Heart left ventricle (tissue), 16 donors: ENCODE results near the gene ATP5F1C. TPM values are rescaled to one million over a fixed set of nuclear protein-coding genes. Genes with fewer than 3 reads are reported as not detected.

Experiments
- ATAC-seq, 4 donors: fragments of 200-7000 bp; cut with Tn5 transposase; one replicate each; pipeline ENCODE4 v1.9.1; 2020 to 2022; ENCODE audit warnings: moderate library complexity in 4 of 4, mild to moderate bottlenecking in 3 of 4, moderate number of reproducible peaks in 1 of 4
- DNase-seq, 5 donors: peaks; one replicate each; pipeline ENCODE4 v3.0.0-alpha.2; 2020
- H3K27ac ChIP-seq, 12 donors: fragments of 200-600 bp; sonication (generic) in 4 of 12; one replicate each; pipeline versions ENCODE4 v1.5.0 to v1.8.0; 2016 to 2022; ENCODE audit warnings: mild to moderate bottlenecking in 2 of 12
- H3K27me3 ChIP-seq, 9 donors: fragments of 200-600 bp; sonication (generic) in 2 of 9; one replicate each; pipeline versions ENCODE4 v1.5.1 to v1.8.0; 2016 to 2022; ENCODE audit warnings: mild to moderate bottlenecking in 3 of 9
- H3K36me3 ChIP-seq, 9 donors: fragments of 200-600 bp; sonication (generic) in 2 of 9; one replicate each; pipeline versions ENCODE4 v1.5.0 to v1.8.0; 2018 to 2022; ENCODE audit warnings: mild to moderate bottlenecking in 2 of 9
- H3K4me1 ChIP-seq, 12 donors: fragments of 200-600 bp; sonication (generic) in 4 of 12; one replicate each; pipeline versions ENCODE4 v1.5.0 to v1.8.0; 2016 to 2022; ENCODE audit warnings: mild to moderate bottlenecking in 3 of 12
- H3K4me3 ChIP-seq, 12 donors: fragments of 200-600 bp; sonication (generic) in 4 of 12; one replicate each; pipeline versions ENCODE4 v1.5.0 to v1.8.0; 2017 to 2022; ENCODE audit warnings: mild to moderate bottlenecking in 9 of 12, moderate library complexity in 4 of 12
- H3K9me3 ChIP-seq, 12 donors: fragments of 200-600 bp; sonication (generic) in 4 of 12; one replicate each; pipeline versions ENCODE4 v1.5.0 to v1.8.0; 2016 to 2022; ENCODE audit warnings: mild to moderate bottlenecking in 1 of 12
- CTCF ChIP-seq, 12 donors: fragments of 200-600 bp; sonication (generic) in 4 of 12; IDR thresholded peaks; one replicate each; pipeline versions ENCODE4 v1.5.0 to v1.8.0; 2018 to 2022; ENCODE audit warnings: antibody characterized with exemption in 12 of 12, mild to moderate bottlenecking in 5 of 12
- POLR2A ChIP-seq, 2 donors: fragments of 450-650 bp; IDR thresholded peaks; one replicate each; pipeline ENCODE4 v1.6.1; 2017; ENCODE audit warnings: antibody characterized with exemption in 2 of 2, mild to moderate bottlenecking in 2 of 2, moderate library complexity in 2 of 2
- WGBS, 4 donors: extraction: QIAGEN DNeasy Blood & Tissue Kit in 2 of 4; methylation state at CpG; one replicate each; pipeline versions ENCODE4 v1.1.5 to v1.1.7; 2013 to 2018; 5-methylcytosine and 5-hydroxymethylcytosine counted together
- intact Hi-C, 10 donors: fragments of 100-400 bp; cut with DNase I; formaldehyde crosslinking; loops; one replicate each; pipeline versions ENCODE4 v1.11.1 to v1.14.2; 2022
- polyA plus RNA-seq, 2 donors: library from polyadenylated mRNA; stranded (reverse); fragments of 200-250 nt; gene quantifications; one replicate each; pipeline ENCODE4 v1.2.3, GENCODE V29; 2013
- total RNA-seq, 9 donors: library from RNA; depleted of rRNA in 2 of 9; stranded (reverse); fragments of >200 nt in 2 of 9; fragmentation: NEBNext Ultra II Directional in 3 of 9; extraction: Animal tissue kit (Norgen Biotek cat#: 25700) in 3 of 9; gene quantifications; one replicate each; pipeline versions ENCODE4 v1.1.0 to v1.2.4, GENCODE V29; 2016 to 2023
- donor health status: ischemic (EF 13 %, LVEDD 7.1; RV severe dilation, severe dysfunction).
- donor health status: healthy with polysubstance abuse.
- donor health status: DM: no; HTN: yes; CAD: no.
- donor health status: DM: no; HTN: no; CAD: no.
- donor health status: ischemic (EF 25% LVEDD 6.9; RV normal size, moderate dysfunction).
- donor health status: ischemic (EF 25% LVEDD 5.7; RV mildly dilated, moderate dysfunction).
- donor health status: healthy.
- donor health status: DM: yes; HTN: yes; CAD: no.
- donor health status: ischemic (EF 35%, LVEDD 5.7; RV mildly dilated, moderate dysfunction).
- donor health status: nonischemic (EF 11% LVEDD 7.7; RV severe dilation, severe dysfunction).
- donor health status: DM: yes; HTN: yes; CAD: no.
- donor health status: PGD.
- donor health status: ischemic (EF 29% LVEDD 5.4; RV normal size, mild dysfunction).
- donor health status: nonischemic (EF 23%, LVEDD 6.1; RV moderate dilation, normal function).

The ATP5F1C gene
- total and polyA plus RNA-seq, 11 donors = 492 to 1,259 (median 789) TPM

DNA sequence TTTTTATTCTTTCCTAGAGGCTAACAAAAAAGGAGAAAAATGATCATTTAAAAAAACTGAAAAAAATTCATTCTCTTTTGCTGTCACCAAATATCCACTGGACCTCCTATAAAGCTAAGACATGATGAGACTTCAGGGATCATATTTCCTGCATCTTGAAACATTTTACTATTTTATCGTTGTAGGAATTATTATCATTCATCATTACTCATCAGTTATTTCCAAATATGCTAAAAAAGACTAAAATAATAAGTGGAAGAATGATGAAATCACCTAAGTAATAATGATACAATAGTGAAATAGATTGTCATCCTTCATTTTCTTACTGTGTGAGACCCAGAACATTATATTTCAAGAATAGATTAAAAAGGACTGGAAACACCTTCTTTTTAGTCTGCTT, 58.6 kb downstream of the ATP5F1C start:
- ATAC-seq (no peak), DNase-seq (no peak)
- Histone ChIP-seq H3K9me3 (no peaks in the 10 kb centered on the region), H3K36me3 (peaks cover 0 to 2% (median 0%) of the 10 kb centered on the region in 9 donors), H3K27ac (no peak overlapping the region), H3K27me3 (no peaks in the 10 kb centered on the region), H3K4me1 (peaks cover 0 to 6% (median 0%) of the 10 kb centered on the region in 12 donors), H3K4me3 (no peak overlapping the region)
- TF ChIP-seq POLR2A (IDR thresholded peaks at IDR 0.05) (no peak), CTCF (IDR thresholded peaks at IDR 0.05) (no peak)
- intact Hi-C loops = no loop called here
- 61 to 87% (median 67%) methylated on average over 1 of the region's 1 CpG for WGBS, 4 donors

- no peaks in the 10 kb centered on the region for H3K27me3 ChIP-seq
- H3K36me3 ChIP-seq = no peaks in the 10 kb centered on the region
- peaks cover 0 to 27% (median 14%) of the 10 kb centered on the region in 12 donors for H3K4me1 ChIP-seq
- no peak for ATAC-seq
- intact Hi-C loops = no loop called here
- no peak for DNase-seq
- no peak overlapping the region for H3K4me3 ChIP-seq
- TF ChIP-seq POLR2A (IDR thresholded peaks at IDR 0.05) = no peak
- TF ChIP-seq CTCF (IDR thresholded peaks at IDR 0.05) = no peak
- H3K27ac ChIP-seq = no peak overlapping the region
- WGBS, 4 donors = 89 to 93% (median 92%) methylated on average over 4 of the region's 4 CpGs
- H3K9me3 ChIP-seq = no peaks in the 10 kb centered on the region
These were observed 65.4 kb downstream of the ATP5F1C start for GRCh38 chr10:7853226-7853842.

GRCh38 chr10:7853890-7854289, 65.9 kb downstream of the ATP5F1C start:
- ATAC-seq = no peak
- WGBS, 4 donors = 92 to 97% (median 95%) methylated on average over 3 of the region's 3 CpGs

DNA sequence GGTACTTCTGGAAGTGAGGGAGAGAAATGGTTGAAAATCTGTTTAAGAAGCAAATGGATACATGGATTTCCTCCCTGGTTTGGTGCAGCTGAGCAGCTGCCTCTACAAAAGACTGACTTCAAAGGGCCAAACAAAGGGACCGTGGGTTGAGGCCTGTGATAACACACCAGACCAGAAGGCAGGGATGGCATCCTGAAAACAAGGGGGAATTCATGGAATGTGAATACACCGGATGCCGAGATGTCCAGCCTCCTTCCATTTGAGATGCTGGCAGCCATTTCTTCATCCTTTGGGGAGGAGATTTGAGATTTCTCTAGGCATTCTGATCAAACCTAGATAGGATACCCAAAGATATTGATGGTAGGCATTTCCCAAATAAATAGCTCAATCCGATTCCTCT, 67.2 kb downstream of the ATP5F1C start:
- Histone ChIP-seq H3K27me3 (no peaks in the 10 kb centered on the region), H3K36me3 (no peaks in the 10 kb centered on the region), H3K27ac (no peak overlapping the region), H3K9me3 (peaks cover 0 to 1% (median 0%) of the 10 kb centered on the region in 12 donors), H3K4me3 (no peak overlapping the region), H3K4me1 (peaks cover 0 to 27% (median 14%) of the 10 kb centered on the region in 12 donors)
- WGBS, 4 donors = 82 to 96% (median 90%) methylated on average over 4 of the region's 4 CpGs
- intact Hi-C loops = no loop called here
- DNase-seq (no peak), ATAC-seq (no peak)
- TF ChIP-seq CTCF (IDR thresholded peaks at IDR 0.05) = no peak
- no peak for TF ChIP-seq POLR2A (IDR thresholded peaks at IDR 0.05)

More at GRCh38 chr10:7853890-7854289, 65.9 kb downstream of the ATP5F1C start:
- no peak for DNase-seq
- no peak overlapping the region for H3K4me3 ChIP-seq
- intact Hi-C loops = no loop called here
- no peaks in the 10 kb centered on the region for H3K36me3 ChIP-seq
- no peak for TF ChIP-seq CTCF (IDR thresholded peaks at IDR 0.05)
- TF ChIP-seq POLR2A (IDR thresholded peaks at IDR 0.05) = no peak
- no peaks in the 10 kb centered on the region for H3K27me3 ChIP-seq
- no peaks in the 10 kb centered on the region for H3K9me3 ChIP-seq
- no peak overlapping the region for H3K27ac ChIP-seq
- peaks cover 0 to 27% (median 14%) of the 10 kb centered on the region in 12 donors for H3K4me1 ChIP-seq
